ENCODE measurements around the gene ZNF22.

The ZNF22 gene

DNA sequence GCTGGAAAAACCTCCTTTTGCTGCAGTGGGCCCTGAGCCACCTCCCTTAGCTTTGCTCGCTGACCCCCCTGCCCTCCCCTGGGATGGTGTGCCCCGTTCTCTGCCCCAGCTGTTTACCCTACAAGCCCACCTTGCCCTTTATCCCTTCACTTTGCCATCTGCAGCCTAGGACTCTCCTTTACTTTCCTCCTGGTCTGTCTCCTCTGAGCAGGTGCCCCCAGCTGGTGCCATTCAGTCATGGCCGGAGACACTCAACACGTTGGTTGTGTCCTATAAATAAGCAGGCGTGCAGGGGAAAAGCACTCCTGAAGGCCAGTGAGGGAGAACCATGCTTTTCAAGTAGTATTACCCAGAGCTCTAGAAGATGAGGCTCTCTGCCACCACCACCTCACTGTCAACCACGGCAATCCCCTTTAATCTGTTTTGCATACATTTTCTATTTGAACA, 35.0 kb upstream of the ZNF22 start:
- no peak for DNase-seq (ENCODE audit: low read depth)
- H3K4me3 ChIP-seq (replicated peaks; ENCODE audit: low read depth, low read length) = no peak overlapping the region
- TF ChIP-seq, protein P1, sequence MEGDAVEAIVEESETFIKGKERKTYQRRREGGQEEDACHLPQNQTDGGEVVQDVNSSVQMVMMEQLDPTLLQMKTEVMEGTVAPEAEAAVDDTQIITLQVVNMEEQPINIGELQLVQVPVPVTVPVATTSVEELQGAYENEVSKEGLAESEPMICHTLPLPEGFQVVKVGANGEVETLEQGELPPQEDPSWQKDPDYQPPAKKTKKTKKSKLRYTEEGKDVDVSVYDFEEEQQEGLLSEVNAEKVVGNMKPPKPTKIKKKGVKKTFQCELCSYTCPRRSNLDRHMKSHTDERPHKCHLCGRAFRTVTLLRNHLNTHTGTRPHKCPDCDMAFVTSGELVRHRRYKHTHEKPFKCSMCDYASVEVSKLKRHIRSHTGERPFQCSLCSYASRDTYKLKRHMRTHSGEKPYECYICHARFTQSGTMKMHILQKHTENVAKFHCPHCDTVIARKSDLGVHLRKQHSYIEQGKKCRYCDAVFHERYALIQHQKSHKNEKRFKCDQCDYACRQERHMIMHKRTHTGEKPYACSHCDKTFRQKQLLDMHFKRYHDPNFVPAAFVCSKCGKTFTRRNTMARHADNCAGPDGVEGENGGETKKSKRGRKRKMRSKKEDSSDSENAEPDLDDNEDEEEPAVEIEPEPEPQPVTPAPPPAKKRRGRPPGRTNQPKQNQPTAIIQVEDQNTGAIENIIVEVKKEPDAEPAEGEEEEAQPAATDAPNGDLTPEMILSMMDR (IDR thresholded peaks at IDR 0.05; ENCODE audit: low read length, missing control alignments) = no peak

DNA sequence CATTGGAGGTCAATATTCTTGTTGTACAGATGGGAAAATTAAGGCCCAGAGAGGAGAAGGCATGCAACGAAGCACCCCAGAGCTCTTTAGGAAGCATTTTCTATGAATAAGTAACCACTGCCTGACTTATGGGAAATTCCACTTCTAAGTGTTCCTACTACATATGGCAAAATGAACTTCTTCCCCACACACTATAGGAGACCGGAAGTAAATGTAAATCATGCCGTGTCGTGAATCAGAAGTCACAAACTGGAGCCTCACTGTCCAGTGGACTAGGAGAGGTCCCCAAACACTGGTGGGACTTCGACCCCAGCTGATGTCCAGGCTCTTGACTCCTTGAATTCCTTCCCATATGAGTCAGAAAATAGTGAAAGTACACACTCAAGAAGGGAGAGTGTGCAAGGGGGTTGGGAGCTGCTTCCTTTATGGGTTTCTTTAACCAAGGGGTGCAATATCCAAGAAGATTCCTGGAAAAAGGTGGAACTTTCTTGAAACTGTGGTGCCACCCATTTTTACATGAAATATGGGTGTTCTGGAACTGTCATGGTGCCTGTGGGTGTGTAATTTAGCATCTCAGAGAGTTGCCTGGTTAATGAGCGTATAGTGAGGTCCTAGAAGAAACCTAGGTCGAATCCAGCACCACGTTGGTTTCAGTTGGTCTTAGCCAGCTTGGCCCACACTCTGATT, 34.5 kb upstream of the ZNF22 start:
- TF ChIP-seq, protein P1 (IDR thresholded peaks at IDR 0.05; ENCODE audit: low read length, missing control alignments) = no peak
- no peak for DNase-seq (ENCODE audit: low read depth)
- no peak overlapping the region for H3K4me3 ChIP-seq (replicated peaks; ENCODE audit: low read depth, low read length)

DNA sequence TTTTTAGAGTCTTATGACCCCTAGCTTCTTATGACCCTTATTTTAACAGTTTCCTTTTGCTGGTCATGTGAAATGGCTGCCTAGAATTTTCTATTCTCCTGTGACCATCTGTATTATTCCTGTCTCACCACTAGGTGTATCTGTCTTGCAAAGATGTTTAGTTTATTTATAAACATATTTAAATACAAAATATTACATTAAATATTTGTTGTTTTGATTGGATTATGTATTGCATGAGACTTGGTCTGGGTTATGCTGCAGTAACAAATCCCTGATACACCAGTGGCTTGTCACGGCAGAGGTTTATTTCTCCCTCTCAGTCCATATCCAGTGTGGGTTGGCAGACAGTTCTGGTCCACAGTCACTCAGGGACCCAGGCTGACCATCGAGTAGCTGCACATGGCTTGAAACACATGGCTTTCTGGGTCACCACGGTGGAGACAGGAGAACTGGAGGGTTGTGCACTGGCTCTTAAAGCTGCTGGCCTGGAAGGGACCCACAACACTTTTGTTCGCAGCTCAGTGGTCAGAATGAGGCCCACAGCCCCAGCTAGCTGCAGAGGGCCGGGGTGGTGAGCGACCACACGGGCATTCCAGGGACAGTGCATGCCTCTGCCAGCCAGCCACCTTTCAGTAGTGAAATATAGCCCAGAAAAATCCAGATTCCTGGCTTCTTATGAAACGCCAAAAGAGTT, 33.8 kb upstream of the ZNF22 start:
- TF ChIP-seq, protein P1 (IDR thresholded peaks at IDR 0.05; ENCODE audit: low read length, missing control alignments) = peak; percentile 25
- no peak overlapping the region for H3K4me3 ChIP-seq (replicated peaks; ENCODE audit: low read depth, low read length)
- DNase-seq (ENCODE audit: low read depth) = no peak

DNA sequence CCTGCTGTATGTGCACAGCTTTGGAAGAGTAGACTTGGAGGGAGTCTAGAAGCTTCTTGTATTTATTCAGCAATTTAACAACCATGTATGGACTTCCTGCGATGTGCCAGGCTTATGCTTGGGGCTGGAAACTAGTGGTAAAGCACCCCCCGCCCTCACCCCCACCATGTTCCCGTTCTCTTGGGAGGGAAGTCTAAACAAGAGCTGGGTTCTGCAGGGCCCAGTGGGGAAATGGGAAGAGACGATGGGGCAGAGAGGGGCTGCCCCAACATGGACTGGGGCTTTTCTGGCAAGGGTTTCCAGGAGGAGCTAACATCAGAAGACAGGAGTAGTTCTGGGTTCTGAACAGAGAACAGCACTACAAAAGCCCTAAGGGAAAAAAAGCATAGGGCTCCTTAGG, 33.1 kb upstream of the ZNF22 start:
- no peak overlapping the region for H3K4me3 ChIP-seq (replicated peaks; ENCODE audit: low read depth, low read length)
- TF ChIP-seq, protein P1 (IDR thresholded peaks at IDR 0.05; ENCODE audit: low read length, missing control alignments) = no peak

DNA sequence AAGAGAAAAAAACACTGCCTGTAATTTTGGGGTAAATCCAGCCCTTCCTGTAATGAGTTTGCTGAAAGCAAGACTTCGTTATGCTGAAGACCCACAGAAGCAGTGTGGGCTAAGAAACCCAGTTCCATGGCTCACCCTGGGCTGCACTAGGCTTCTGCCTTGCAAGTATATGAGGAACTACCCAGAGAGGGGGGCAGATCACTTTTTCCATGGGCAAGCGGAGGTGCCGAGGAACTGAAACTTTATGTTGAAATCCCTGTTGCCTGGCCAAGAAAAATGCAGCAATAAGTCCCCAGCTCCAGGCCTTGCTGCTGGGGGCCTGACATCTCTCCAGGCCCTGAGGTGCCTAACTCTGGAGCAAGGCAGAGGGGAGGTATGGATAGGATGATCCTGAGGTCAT, 32.6 kb upstream of the ZNF22 start:
- TF ChIP-seq, protein P1 (IDR thresholded peaks at IDR 0.05; ENCODE audit: low read length, missing control alignments) = no peak
- H3K4me3 ChIP-seq (replicated peaks; ENCODE audit: low read depth, low read length) = no peak overlapping the region
- peak; percentile 67 for DNase-seq (ENCODE audit: low read depth)

More for the DNA sequence above, 33.1 kb upstream of the ZNF22 start:
- DNase-seq (ENCODE audit: low read depth) = no peak

DNA sequence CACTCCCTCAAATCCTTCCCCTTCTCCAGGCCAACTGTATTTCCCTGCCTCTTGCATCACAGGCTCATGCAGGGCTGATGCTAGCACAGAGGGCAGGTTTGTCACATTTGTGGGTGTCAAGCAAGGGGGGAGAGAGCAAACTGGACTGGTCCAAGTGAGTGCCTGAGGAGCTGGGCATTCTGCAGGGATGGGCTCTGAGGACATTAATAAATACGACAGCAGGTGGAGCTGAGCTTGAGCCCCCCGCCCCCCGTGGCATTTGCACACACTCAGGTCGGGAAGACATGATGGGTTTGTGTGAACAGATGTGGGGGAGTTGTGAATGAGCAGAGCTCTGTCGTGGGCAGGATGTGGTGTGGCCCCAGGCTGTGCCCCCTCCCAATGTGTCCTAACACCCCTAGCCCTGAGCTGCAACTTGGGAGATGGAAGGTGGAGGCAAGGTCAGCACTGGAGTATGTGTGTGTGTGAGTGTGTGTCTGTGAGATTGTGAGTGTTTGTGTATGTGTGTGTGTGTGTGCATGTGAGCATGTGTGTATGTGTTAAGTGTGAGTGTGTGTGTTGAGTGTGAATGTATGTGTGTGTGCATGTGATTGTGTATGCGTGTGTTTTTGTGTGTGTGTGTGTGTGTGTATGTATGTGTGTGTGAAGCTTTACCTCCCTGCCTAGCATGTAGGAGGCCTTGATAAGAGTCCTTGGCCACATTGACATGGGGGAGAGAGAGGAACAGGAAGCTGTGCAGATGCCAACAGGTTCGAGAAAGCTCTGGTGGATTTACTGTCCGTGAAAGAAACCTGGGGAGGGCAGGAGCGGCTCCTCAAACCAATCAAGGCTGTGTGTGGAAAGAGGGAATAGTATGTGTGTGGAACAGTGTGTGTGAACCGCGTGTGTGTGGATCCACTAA, 32.0 kb upstream of the ZNF22 start:
- TF ChIP-seq, protein P1 (IDR thresholded peaks at IDR 0.05; ENCODE audit: low read length, missing control alignments) = no peak
- H3K4me3 ChIP-seq (replicated peaks; ENCODE audit: low read depth, low read length) = no peak overlapping the region
- DNase-seq (ENCODE audit: low read depth) = no peak
